ENCODE data around the gene NPBWR2.

The NPBWR2 gene

GRCh38 chr20:64149809-64150560 lies 42.6 kb upstream of the NPBWR2 start:
- Histone ChIP-seq H3K9me3 (replicated peaks; ENCODE audit: insufficient read depth, low read length) (no peaks in the 10 kb centered on the region), H3K4me2 (ENCODE audit: low read depth, low read length) (no peak overlapping the region), H3K79me2 (ENCODE audit: low read length) (no peaks in the 10 kb centered on the region), H3K36me3 (replicated peaks; ENCODE audit: insufficient read depth, low read length) (no peaks in the 10 kb centered on the region), H3F3A (ENCODE audit: insufficient read depth, low read length) (no peaks in the 10 kb centered on the region), H3K4me1 (ENCODE audit: low read length) (no peaks in the 10 kb centered on the region), H3K4me3 (ENCODE audit: low read length) (no peak overlapping the region), H3K9ac (ENCODE audit: low read length) (no peak overlapping the region), H3K27ac (ENCODE audit: low read length) (no peak overlapping the region), H3K27me3 (replicated peaks; ENCODE audit: insufficient read depth, low read length) (peaks cover 83% of the 10 kb centered on the region), H4K20me1 (ENCODE audit: insufficient read depth, low read length) (no peaks in the 10 kb centered on the region), H2AFZ (ENCODE audit: low read length) (no peak overlapping the region), H3K9me2 (replicated peaks; ENCODE audit: insufficient read depth, low read length) (no peaks in the 10 kb centered on the region)
- no peak for DNase-seq
- TF ChIP-seq EZH2 (optimal IDR thresholded peaks at IDR 0.05; ENCODE audit: low read depth, low read length) (no peak), EZH2phosphoT487 (IDR thresholded peaks at IDR 0.05; ENCODE audit: low read length) (no peak), CTCF (IDR thresholded peaks at IDR 0.05; ENCODE audit: low read length) (no peak)

- Histone ChIP-seq H3K4me3 (ENCODE audit: low read length) (no peak overlapping the region), H3K79me2 (ENCODE audit: low read length) (no peaks in the 10 kb centered on the region), H3K4me1 (ENCODE audit: low read length) (no peaks in the 10 kb centered on the region), H3K9me2 (replicated peaks; ENCODE audit: insufficient read depth, low read length) (no peaks in the 10 kb centered on the region), H3K27ac (ENCODE audit: low read length) (no peak overlapping the region), H3K9me3 (replicated peaks; ENCODE audit: insufficient read depth, low read length) (no peaks in the 10 kb centered on the region), H4K20me1 (ENCODE audit: insufficient read depth, low read length) (no peaks in the 10 kb centered on the region), H2AFZ (ENCODE audit: low read length) (no peak overlapping the region), H3F3A (ENCODE audit: insufficient read depth, low read length) (no peaks in the 10 kb centered on the region), H3K4me2 (ENCODE audit: low read depth, low read length) (no peak overlapping the region), H3K36me3 (replicated peaks; ENCODE audit: insufficient read depth, low read length) (no peaks in the 10 kb centered on the region), H3K9ac (ENCODE audit: low read length) (no peak overlapping the region), H3K27me3 (replicated peaks; ENCODE audit: insufficient read depth, low read length) (peaks cover 74% of the 10 kb centered on the region)
- TF ChIP-seq EZH2 (optimal IDR thresholded peaks at IDR 0.05; ENCODE audit: low read depth, low read length) (no peak), CTCF (IDR thresholded peaks at IDR 0.05; ENCODE audit: low read length) (no peak), EZH2phosphoT487 (IDR thresholded peaks at IDR 0.05; ENCODE audit: low read length) (no peak)
- no peak for DNase-seq
Observed at GRCh38 chr20:64149141-64149540, 41.8 kb upstream of the NPBWR2 start.

GRCh38 chr20:64148581-64148980 lies 41.2 kb upstream of the NPBWR2 start:
- Histone ChIP-seq H3K4me3 (ENCODE audit: low read length) (no peak overlapping the region), H3K27me3 (replicated peaks; ENCODE audit: insufficient read depth, low read length) (peaks cover 70% of the 10 kb centered on the region), H3K9me3 (replicated peaks; ENCODE audit: insufficient read depth, low read length) (no peaks in the 10 kb centered on the region), H3K9me2 (replicated peaks; ENCODE audit: insufficient read depth, low read length) (no peaks in the 10 kb centered on the region), H4K20me1 (ENCODE audit: insufficient read depth, low read length) (no peaks in the 10 kb centered on the region), H3K27ac (ENCODE audit: low read length) (no peak overlapping the region), H3F3A (ENCODE audit: insufficient read depth, low read length) (no peaks in the 10 kb centered on the region), H3K9ac (ENCODE audit: low read length) (no peak overlapping the region), H3K4me1 (ENCODE audit: low read length) (no peaks in the 10 kb centered on the region), H3K79me2 (ENCODE audit: low read length) (no peaks in the 10 kb centered on the region), H3K4me2 (ENCODE audit: low read depth, low read length) (no peak overlapping the region), H2AFZ (ENCODE audit: low read length) (no peak overlapping the region), H3K36me3 (replicated peaks; ENCODE audit: insufficient read depth, low read length) (no peaks in the 10 kb centered on the region)
- TF ChIP-seq EZH2 (optimal IDR thresholded peaks at IDR 0.05; ENCODE audit: low read depth, low read length): no peak
- TF ChIP-seq CTCF (IDR thresholded peaks at IDR 0.05; ENCODE audit: low read length): no peak
- no peak for TF ChIP-seq EZH2phosphoT487 (IDR thresholded peaks at IDR 0.05; ENCODE audit: low read length)
- no peak for DNase-seq

Measured in MM.1S (cell line).